VCaP (cell line): Measurements from ENCODE around the gene RASL10A.
A peak's percentile ranks its signal among the peaks of the same experiment; 100 is the strongest.

ENCODE experiments used
- H3K27ac ChIP-seq: fragments of 450-650 bp; 2 replicates; pipeline ENCODE4 v1.5.1; 2017
- CTCF ChIP-seq: fragments of 450-650 bp; conservative IDR thresholded peaks from 2 replicates; pipeline ENCODE4 v1.5.1; 2017; ENCODE audit warnings: mild to moderate bottlenecking, moderate library complexity

The RASL10A gene

GRCh38 chr22:29307596-29308147, 7.8 kb downstream of the RASL10A start:
- TF ChIP-seq CTCF: no peak
- H3K27ac ChIP-seq: peak overlapping the region; percentile 88

- no peak for TF ChIP-seq CTCF
- H3K27ac ChIP-seq: peak overlapping the region; percentile 88
Observed at GRCh38 chr22:29306835-29307595, 8.5 kb downstream of the RASL10A start.

- peak; percentile 78 for TF ChIP-seq CTCF
- peak within 1 kb of the TSS; percentile 88 for H3K27ac ChIP-seq
Observed at GRCh38 chr22:29306175-29306834, 9.2 kb downstream of the RASL10A start, which contains the start of gene GAS2L1. Gene GAS2L1, plus strand, starts transcription at chr22:29306650. Its CDS starts 1,456 bp downstream, at chr22:29308106.

DNA sequence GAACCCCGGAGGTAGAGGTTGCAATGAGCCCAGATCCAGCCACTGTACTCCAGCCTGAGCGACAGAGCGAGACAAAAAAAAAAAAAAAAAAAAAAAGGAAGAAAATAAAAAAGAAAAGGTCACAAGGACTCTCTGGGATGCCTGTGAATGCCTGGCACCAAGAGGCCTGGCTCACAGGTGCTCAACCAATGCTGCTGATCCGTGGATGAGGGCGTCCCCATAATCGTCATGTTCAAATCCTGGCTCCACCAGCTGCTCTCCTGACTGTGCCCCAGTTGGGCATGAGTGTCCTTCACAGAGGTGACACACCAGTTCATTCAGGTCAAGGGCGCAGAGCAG, 9.7 kb downstream of the RASL10A start:
- peak overlapping the region; percentile 88 for H3K27ac ChIP-seq
- TF ChIP-seq CTCF: no peak

- H3K27ac ChIP-seq: peak overlapping the region; percentile 53
- TF ChIP-seq CTCF: no peak; the same call in 1 of the 2 replicates
Observed at GRCh38 chr22:29302681-29303465, 12.6 kb downstream of the RASL10A start.

DNA sequence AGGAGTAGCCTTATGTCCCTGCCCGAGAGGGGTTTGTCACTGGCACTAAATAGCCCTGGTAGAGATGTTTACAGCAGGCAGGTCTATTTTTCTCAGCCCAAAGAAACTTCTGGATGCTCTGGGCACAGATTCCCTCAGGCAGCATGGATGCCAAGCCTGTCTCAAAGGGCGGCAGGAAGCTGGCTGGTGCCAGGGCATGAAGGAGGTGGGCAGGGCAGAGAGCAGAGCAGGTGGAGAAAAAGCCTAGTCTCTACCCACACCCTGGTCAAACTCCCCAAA, 13.2 kb downstream of the RASL10A start:
- no peak for TF ChIP-seq CTCF
- peak overlapping the region; percentile 53 for H3K27ac ChIP-seq
